K562 (cell line): Measurements from ENCODE around the gene SMARCA4. TPM values are rescaled to one million over a fixed set of nuclear protein-coding genes. Genes with fewer than 3 reads are reported as not detected.

ENCODE experiments used
- ATAC-seq: fragments of 200-7000 bp; cut with Tn5 transposase; 3 replicates; pipeline ENCODE4 v1.9.1; 2020; ENCODE audit warnings: moderate library complexity
- BruUV-seq: library from RNA; stranded (reverse); fragments of 400-500 nt; replicated peaks from 2 replicates; lab custom pipeline; 2021; lab: Mats Ljungman, UMichigan
- CTCF ChIA-PET: fragments of 300-600 bp; formaldehyde crosslinking; extraction: SDS; loops from one replicate; lab custom pipeline; 2021; ENCODE audit warnings: low intra/inter-chr PET ratio; lab: Yijun Ruan, JAX
- POLR2A ChIA-PET: fragments of 300-600, 350-650 bp; sonication (Branson Sonifier 250); formaldehyde crosslinking; extraction: SDS; loops from one replicate; lab custom pipeline; 2021; ENCODE audit warnings: antibody characterized with exemption, inconsistent platforms; lab: Yijun Ruan, JAX
- DNase-seq, 4 experiments: peaks; one replicate each; pipeline versions ENCODE4 v3.0.0 to v3.0.0-alpha.2; 2011 to 2018; ENCODE audit warnings: low spot score in 3 of 4, mixed read lengths in 3 of 4; ENCODE audit errors: extremely low read depth in 1 of 4
- FAIRE-seq: peaks from 2 replicates; lab custom pipeline; 2011; peaks lifted over from hg19 to GRCh38; lab: Jason Lieb, UNC
- H2AFZ ChIP-seq: 2 replicates; pipeline ENCODE4 v1.6.0; 2011; ENCODE audit warnings: low read depth, low read length, control low read depth, inconsistent platforms
- H3K27ac ChIP-seq: fragments of 200-600 bp; 3 replicates; pipeline ENCODE4 v1.8.0; 2011; ENCODE audit warnings: low read depth, mild to moderate bottlenecking, control low read depth, inconsistent platforms, low read length, moderate library complexity, mixed read lengths; ENCODE audit errors: extremely low read depth
- H3K27me3 ChIP-seq, 2 experiments: fragments of 300-600 bp in 1 of 2; 2 replicates in 1 of 2; 3 replicates in 1 of 2; pipeline versions ENCODE4 v1.6.0 to v1.8.0; 2011; ENCODE audit warnings: inconsistent platforms in 2 of 2, low read length in 2 of 2, mild to moderate bottlenecking in 1 of 2, mixed read lengths in 1 of 2, moderate library complexity in 1 of 2; ENCODE audit not compliant: control insufficient read depth in 2 of 2, insufficient read depth in 2 of 2
- H3K36me3 ChIP-seq: fragments of 300-600 bp; 3 replicates; pipeline ENCODE4 v1.8.0; 2011; ENCODE audit warnings: mild to moderate bottlenecking, low read length, inconsistent platforms; ENCODE audit not compliant: control insufficient read depth, insufficient read depth
- H3K4me1 ChIP-seq, 2 experiments: fragments of 200-600 bp in 1 of 2; replicated peaks in 1 of 2; 2 replicates in 1 of 2; 3 replicates in 1 of 2; pipeline versions ENCODE4 v1.5.1 to v1.8.0; 2011; ENCODE audit warnings: inconsistent platforms in 2 of 2, low read length in 2 of 2, mild to moderate bottlenecking in 1 of 2, mixed read lengths in 1 of 2, moderate library complexity in 1 of 2; ENCODE audit not compliant: control insufficient read depth in 2 of 2, insufficient read depth in 2 of 2
- H3K4me2 ChIP-seq: 2 replicates; pipeline ENCODE4 v1.6.1; 2011; ENCODE audit warnings: low read length, control low read depth, inconsistent platforms, mixed read lengths; ENCODE audit not compliant: insufficient read depth
- H3K4me3 ChIP-seq: fragments of 200-600 bp; sonication (generic), shearing (Covaris generic); 2 replicates; pipeline ENCODE4 v1.5.1; 2016; ENCODE audit warnings: control low read depth, inconsistent platforms
- H3K79me2 ChIP-seq: fragments of 200-600 bp; 3 replicates; pipeline ENCODE4 v1.8.0; 2011; ENCODE audit warnings: low read length, inconsistent platforms; ENCODE audit not compliant: control insufficient read depth, insufficient read depth
- H3K9ac ChIP-seq, 2 experiments: 2 replicates each; pipeline versions ENCODE4 v1.6.0 to v1.6.1; 2011; ENCODE audit warnings: low read depth in 2 of 2, low read length in 2 of 2, control low read depth in 1 of 2, inconsistent platforms in 1 of 2, mild to moderate bottlenecking in 1 of 2, mixed read lengths in 1 of 2; ENCODE audit not compliant: insufficient read depth in 1 of 2
- H3K9me1 ChIP-seq: one replicate; pipeline ENCODE4 v1.6.0; 2011; ENCODE audit warnings: inconsistent platforms, mild to moderate bottlenecking, low read length, moderate library complexity; ENCODE audit not compliant: control insufficient read depth, insufficient read depth
- H3K9me3 ChIP-seq: replicated peaks from 2 replicates; pipeline ENCODE4 v1.5.1; 2011; ENCODE audit warnings: low read depth, low read length, inconsistent platforms; ENCODE audit not compliant: control insufficient read depth, insufficient read depth
- H4K20me1 ChIP-seq: replicated peaks from 2 replicates; pipeline ENCODE4 v1.6.1; 2011; ENCODE audit warnings: low read length, inconsistent platforms, mixed read lengths; ENCODE audit not compliant: control insufficient read depth, insufficient read depth
- ARID1B ChIP-seq: fragments of 450-650 bp; IDR thresholded peaks from 2 replicates; pipeline ENCODE4 v1.6.1; 2016; ENCODE audit warnings: antibody characterized with exemption, mild to moderate bottlenecking, inconsistent platforms
- BACH1 ChIP-seq: fragments of 200-800 bp; sonication (Bioruptor generic); IDR thresholded peaks from 2 replicates; pipeline ENCODE4 v1.6.1; 2016; ENCODE audit warnings: missing genetic modification characterization, missing compliant biosample characterization
- C11orf30 ChIP-seq: fragments of 450-650 bp; IDR thresholded peaks from 2 replicates; pipeline ENCODE4 v1.6.1; 2016; ENCODE audit warnings: low read depth, mild to moderate bottlenecking
- DPF2 ChIP-seq: fragments of 450-650 bp; IDR thresholded peaks from 2 replicates; pipeline ENCODE4 v1.6.1; 2016
- ELK3 ChIP-seq: fragments of 450-650 bp; formaldehyde crosslinking; IDR thresholded peaks from 2 replicates; pipeline ENCODE4 v1.4.0; 2020; ENCODE audit warnings: mild to moderate bottlenecking
- JUNB ChIP-seq: fragments of 450-650 bp; formaldehyde crosslinking; conservative IDR thresholded peaks from 2 replicates; pipeline ENCODE4 v1.4.0; 2020; ENCODE audit warnings: mild to moderate bottlenecking
- JUND ChIP-seq, 2 experiments: IDR thresholded peaks; 2 replicates in 1 of 2; 3 replicates in 1 of 2; pipeline ENCODE4 v1.6.1; 2011; ENCODE audit warnings: borderline replicate concordance in 2 of 2, low read depth in 2 of 2, low read length in 2 of 2, improper control_type of control experiment in 1 of 2, missing biosample characterization in 1 of 2, missing genetic modification characterization in 1 of 2, missing genetic modification reagents in 1 of 2
- LEF1 ChIP-seq: fragments of 450-650 bp; IDR thresholded peaks from 2 replicates; pipeline ENCODE4 v1.6.1; 2016; ENCODE audit warnings: mild to moderate bottlenecking
- MAFF ChIP-seq: IDR thresholded peaks from 2 replicates; pipeline ENCODE4 v1.6.1; 2012; ENCODE audit warnings: low read length, improper control_type of control experiment
- MAFG ChIP-seq: fragments of 450-650 bp; conservative IDR thresholded peaks from 2 replicates; pipeline ENCODE4 v1.6.1; 2016; ENCODE audit warnings: missing genetic modification characterization, missing compliant biosample characterization
- MAFK ChIP-seq: IDR thresholded peaks from 2 replicates; pipeline ENCODE4 v1.6.1; 2011; ENCODE audit warnings: low read length, improper control_type of control experiment
- MTA3 ChIP-seq: fragments of 450-650 bp; formaldehyde crosslinking; IDR thresholded peaks from 2 replicates; pipeline ENCODE4 v1.6.1; 2017; ENCODE audit warnings: mild to moderate bottlenecking, borderline replicate concordance
- MYNN ChIP-seq, 2 experiments: sonication (generic); formaldehyde crosslinking in 1 of 2; IDR thresholded peaks; 2 replicates each; pipeline versions ENCODE4 v1.5.0 to v1.6.1; 2016 to 2020; ENCODE audit warnings: antibody characterized with exemption in 1 of 2, missing genetic modification reagents in 1 of 2
- NFE2 ChIP-seq: IDR thresholded peaks from 2 replicates; pipeline ENCODE4 v1.6.1; 2014; ENCODE audit warnings: antibody characterized with exemption, low read depth
- POLR2G ChIP-seq: fragments of 200-400 bp; formaldehyde crosslinking; IDR thresholded peaks from 2 replicates; pipeline ENCODE4 v1.6.1; 2017; ENCODE audit warnings: low read depth, mild to moderate bottlenecking, antibody characterized with exemption, low read length, moderate library complexity
- SAFB ChIP-seq: fragments of 200-400 bp; formaldehyde crosslinking; IDR thresholded peaks from 2 replicates; pipeline ENCODE4 v1.6.1; 2017; ENCODE audit warnings: low read depth, low read length, borderline replicate concordance
- SMARCA4 ChIP-seq: fragments of 450-650 bp; IDR thresholded peaks from 2 replicates; pipeline ENCODE4 v1.6.1; 2016
- ZNF316 ChIP-seq: fragments of 450-650 bp; IDR thresholded peaks from 2 replicates; pipeline ENCODE4 v1.6.1; 2016
- ZNF717 ChIP-seq: fragments of 250-450 bp; sonication (Bioruptor Pico); IDR thresholded peaks from 2 replicates; pipeline ENCODE4 v1.5.0; 2021
- WGBS: fragments of 100-300 bp; shearing (Covaris generic); methylation state at CpG from one replicate; pipeline ENCODE4 v1.1.6; 2016; ENCODE audit warnings: low coverage, mixed read lengths; ENCODE audit not compliant: insufficient coverage; ENCODE audit errors: missing lambda C conversion rate; 5-methylcytosine and 5-hydroxymethylcytosine counted together
- in situ Hi-C: fragments of 300-500 bp; cut with MboI; formaldehyde crosslinking; loops from 4 replicates; pipeline ENCODE4 v1.15.0; 2018; ENCODE audit warnings: inconsistent platforms, mixed read lengths
- intact Hi-C: fragments of 100-400 bp; cut with micrococcal nuclease; formaldehyde crosslinking; loops from 2 replicates; pipeline ENCODE4 v1.14.2; 2022
- polyA plus RNA-seq, 8 experiments: library from polyadenylated mRNA; depleted of rRNA in 4 of 8; stranded (reverse) in 5 of 8; unstranded in 3 of 8; fragments of >200 nt; fragmentation: Nextera tagmentation in 2 of 8; fragmentation: Illumina TruSeq in 1 of 8; extraction: Ambion mirVana in 2 of 8; extraction: Trizol in 1 of 8; gene quantifications; 2 replicates each; pipeline versions ENCODE4 v1.2.1 to v1.2.3, GENCODE V29; 2011 to 2014; ENCODE audit warnings: inconsistent platforms in 1 of 8, missing spikeins in 1 of 8
- total RNA-seq, 7 experiments: library from RNA; depleted of rRNA in 6 of 7; stranded (reverse); fragments of >200 nt in 6 of 7; fragmentation: Illumina TruSeq in 2 of 7; extraction: Trizol in 2 of 7; gene quantifications; 2 replicates each; pipeline versions ENCODE4 v1.2.1 to v1.2.3, GENCODE V29; 2011 to 2021; ENCODE audit warnings: low replicate concordance in 1 of 7
- TF ChIP-seq, protein P1 (sequence below): IDR thresholded peaks from 2 replicates; pipeline ENCODE4 v1.6.1; 2011; ENCODE audit not compliant: insufficient read length; ENCODE audit errors: extremely low read depth

The SMARCA4 gene
- total and polyA plus RNA-seq, 9 of the 15 experiments (the other 6 are each of a cell fraction or from before 2014, with no cell fraction given): 19.3 to 207 (median 52.1) TPM

- peak; percentile 18; the same call in 1 of the 2 replicates for TF ChIP-seq ZNF316
- TF ChIP-seq, all 486 proteins: peak for 2
Observed at GRCh38 chr19:11063434-11063833, 102.6 kb downstream of the SMARCA4 start (continued).

DNA sequence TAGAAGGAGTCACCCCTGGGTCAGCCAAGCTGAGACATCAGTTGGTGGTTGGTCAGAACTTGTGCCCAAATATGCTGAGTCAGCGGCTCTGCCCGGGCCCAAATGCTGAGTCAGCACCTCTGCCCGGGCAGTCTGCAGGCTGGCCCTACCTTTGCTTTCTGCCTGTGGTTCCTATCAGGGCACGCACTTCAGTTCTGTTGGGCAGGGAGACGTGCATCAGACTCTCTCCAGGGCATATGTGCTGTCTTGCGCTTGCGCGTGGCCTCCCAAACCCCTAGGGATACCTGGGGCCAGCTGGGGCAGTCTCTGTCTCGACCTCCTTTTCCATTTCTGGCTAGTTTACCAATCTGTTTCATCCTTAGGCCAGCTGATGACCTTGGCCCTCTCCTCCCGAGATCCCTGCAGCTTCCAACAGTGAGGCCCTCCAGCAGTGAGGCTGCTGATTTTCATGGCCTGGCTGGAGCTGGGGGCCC, 104.0 kb downstream of the SMARCA4 start:
- DNase-seq (peak; percentile 48 to 56 (median 52)), FAIRE-seq (peak; percentile 79), ATAC-seq (peak; percentile 33)
- peaks cover 46% of the 10 kb centered on the region; the same call in 2 of the 3 replicates for H3K36me3 ChIP-seq
- intact Hi-C loops (no loop called here), in situ Hi-C loops (no loop called here)
- H3K4me3 ChIP-seq: no peak overlapping the region
- POLR2A ChIA-PET: interaction anchor here (0.9 to 2.1 kb wide), 4 partner anchors 10 to 28 kb away, joined by 3 to 6 read pairs (median 6); partner anchors contain the start of gene LDLR
- no peak overlapping the region for H3K4me2 ChIP-seq
- no peaks in the 10 kb centered on the region for H3K9me1 ChIP-seq
- peak overlapping the region in 1 of 2 experiments; percentile 79; a peak in 2 of 4 replicates for H3K9ac ChIP-seq
- no peaks in the 10 kb centered on the region for H3K9me3 ChIP-seq
- H3K4me1 ChIP-seq: peaks cover 0 to 27% of the 10 kb centered on the region in 2 experiments; a peak in 4 of 5 replicates
- peak overlapping the region; percentile 11; the same call in 1 of the 3 replicates for H3K27ac ChIP-seq
- no peaks in the 10 kb centered on the region for H3K79me2 ChIP-seq
- no peaks in the 10 kb centered on the region for H4K20me1 ChIP-seq
- BruUV-seq: no TSS peak
- CTCF ChIA-PET: no interaction called here
- no peak overlapping the region for H2AFZ ChIP-seq
- 83% methylated on average over 9 of the region's 10 CpGs for WGBS
- H3K27me3 ChIP-seq: no peaks in the 10 kb centered on the region
- TF ChIP-seq ZNF316: peak; percentile 100
- peak; percentile 100 for TF ChIP-seq MAFK
- TF ChIP-seq C11orf30: peak; percentile 100
- TF ChIP-seq JUND (IDR thresholded peaks at IDR 0.05; ENCODE audit: borderline replicate concordance, low read depth, low read length): 0 out of 2 replicates have a peak, but pooled peaks have one; percentile 10
- TF ChIP-seq JUND (tag; IDR thresholded peaks at IDR 0.05; ENCODE audit: borderline replicate concordance, low read depth, low read length): no peak; the same call in 2 of the 3 replicates
- TF ChIP-seq JUNB (CRISPR knock-in tag): no peak
- TF ChIP-seq SMARCA4: 0 out of 2 replicates have a peak, but pooled peaks have one; percentile 29
- TF ChIP-seq MAFF: peak; percentile 99
- peak; percentile 27; the same call in 1 of the 2 replicates for TF ChIP-seq MYNN (IDR thresholded peaks at IDR 0.05)
- no peak for TF ChIP-seq MYNN (CRISPR knock-in tag; IDR thresholded peaks at IDR 0.05)
- no peak for TF ChIP-seq ZNF717
- TF ChIP-seq MAFG (tag): peak; percentile 100
- TF ChIP-seq NFE2: peak; percentile 81
- TF ChIP-seq, protein P1, sequence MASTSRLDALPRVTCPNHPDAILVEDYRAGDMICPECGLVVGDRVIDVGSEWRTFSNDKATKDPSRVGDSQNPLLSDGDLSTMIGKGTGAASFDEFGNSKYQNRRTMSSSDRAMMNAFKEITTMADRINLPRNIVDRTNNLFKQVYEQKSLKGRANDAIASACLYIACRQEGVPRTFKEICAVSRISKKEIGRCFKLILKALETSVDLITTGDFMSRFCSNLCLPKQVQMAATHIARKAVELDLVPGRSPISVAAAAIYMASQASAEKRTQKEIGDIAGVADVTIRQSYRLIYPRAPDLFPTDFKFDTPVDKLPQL: no peak
- 0 out of 2 replicates have a peak, but pooled peaks have one; percentile 31 for TF ChIP-seq MTA3
- TF ChIP-seq POLR2G: peak; percentile 34; the same call in 1 of the 2 replicates
- TF ChIP-seq LEF1: no peak
- TF ChIP-seq ELK3 (CRISPR knock-in tag): no peak
- 0 out of 2 replicates have a peak, but pooled peaks have one; percentile 15 for TF ChIP-seq DPF2
- no peak for TF ChIP-seq SAFB
- peak; percentile 98 for TF ChIP-seq BACH1 (tag)
- 0 out of 2 replicates have a peak, but pooled peaks have one; percentile 25 for TF ChIP-seq ARID1B
